DMS153 (cell line): ENCODE data around the gene DBNDD2.
A peak's percentile ranks its signal among the peaks of the same experiment; 100 is the strongest.

ENCODE experiments used
- DNase-seq: peaks from one replicate; lab custom pipeline; 2025; lab: John Stamatoyannopoulos, UW

DBNDD2 gene

GRCh38 chr20:45415822-45416637, 7.9 kb downstream of the DBNDD2 start, which contains the start of gene PIGT:
Gene PIGT, plus strand, starts transcription at chr20:45416141. Its CDS starts 16 bp downstream, at chr20:45416157.
- peak; percentile 84 for DNase-seq

DNA sequence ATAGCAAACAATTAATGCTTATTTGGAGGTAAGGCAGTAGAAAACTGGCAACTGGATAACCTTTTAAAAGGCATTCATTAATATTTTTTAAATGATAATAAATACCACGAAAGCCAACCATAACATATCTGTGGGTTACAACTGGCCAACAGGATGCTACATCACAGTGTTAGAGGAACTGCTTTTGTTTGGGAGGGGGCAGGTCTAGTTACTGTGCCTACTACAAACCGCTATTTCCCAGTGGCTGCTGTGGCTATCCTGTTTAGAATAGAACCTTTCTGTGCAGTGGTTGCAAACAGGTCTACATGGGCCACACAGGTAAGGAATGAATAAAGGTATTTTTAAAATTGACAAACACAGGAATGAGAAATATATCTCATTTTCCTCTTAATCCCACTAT, 8.8 kb downstream of the DBNDD2 start:
- DNase-seq: no peak

DNA sequence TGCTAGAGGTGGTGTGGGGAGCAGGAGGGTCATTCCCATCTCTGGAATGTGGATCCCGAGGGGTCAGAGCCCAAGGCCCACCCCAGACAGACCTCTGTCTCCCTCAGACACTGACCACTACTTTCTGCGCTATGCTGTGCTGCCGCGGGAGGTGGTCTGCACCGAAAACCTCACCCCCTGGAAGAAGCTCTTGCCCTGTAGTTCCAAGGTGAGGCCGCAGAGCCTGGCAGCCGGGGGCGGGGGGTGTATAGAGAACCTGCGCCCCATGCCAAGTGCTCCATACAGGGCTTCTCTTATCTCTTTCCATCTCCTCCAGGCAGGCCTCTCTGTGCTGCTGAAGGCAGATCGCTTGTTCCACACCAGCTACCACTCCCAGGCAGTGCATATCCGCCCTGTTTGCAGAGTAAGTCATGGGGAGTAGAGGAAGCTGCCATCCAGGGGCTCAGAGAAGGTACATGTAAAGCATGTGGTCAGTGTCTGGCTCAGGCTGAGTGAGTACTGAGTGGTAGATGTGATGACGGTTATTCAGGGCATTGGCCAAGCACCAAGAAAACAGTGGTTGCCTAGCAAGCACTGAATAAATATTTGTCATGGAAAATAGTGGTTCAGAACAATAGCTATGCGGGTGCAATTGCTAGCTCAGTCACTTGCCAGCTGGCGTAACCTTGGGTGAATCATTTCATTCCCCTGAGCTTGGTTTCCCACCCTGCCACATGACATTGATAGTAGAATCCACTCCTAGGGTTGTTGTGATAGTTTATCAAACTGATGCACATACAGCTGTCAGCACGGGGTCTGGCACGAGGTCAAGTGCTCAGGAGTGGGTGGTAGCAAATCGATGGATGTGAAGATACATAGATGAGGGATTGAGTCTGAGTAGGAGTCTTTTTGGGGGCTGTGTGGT, 11.4 kb downstream of the DBNDD2 start:
- peak; percentile 99 for DNase-seq

- no peak for DNase-seq
These were observed 12.0 kb downstream of the DBNDD2 start for GRCh38 chr20:45420125-45420524.

DNA sequence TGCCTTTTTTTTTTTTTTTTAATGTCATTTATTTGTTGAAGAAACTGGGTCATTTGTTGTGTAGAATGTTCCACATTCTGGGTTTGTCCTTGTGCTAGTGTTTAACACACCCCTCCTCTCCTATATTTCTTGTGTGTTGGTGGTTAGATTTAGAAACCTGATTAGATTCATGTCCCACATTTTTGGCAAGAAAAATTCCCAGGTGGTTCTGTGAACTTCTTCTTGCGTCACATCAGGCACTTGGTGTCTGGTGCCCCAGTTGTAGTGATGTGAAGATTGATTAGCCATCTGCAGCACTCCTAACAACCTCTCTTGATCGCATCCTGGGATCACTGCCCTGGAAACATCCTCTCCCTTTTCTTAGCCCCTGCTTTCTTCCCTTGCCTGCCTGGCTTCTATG, 15.6 kb downstream of the DBNDD2 start:
- no peak for DNase-seq

DNA sequence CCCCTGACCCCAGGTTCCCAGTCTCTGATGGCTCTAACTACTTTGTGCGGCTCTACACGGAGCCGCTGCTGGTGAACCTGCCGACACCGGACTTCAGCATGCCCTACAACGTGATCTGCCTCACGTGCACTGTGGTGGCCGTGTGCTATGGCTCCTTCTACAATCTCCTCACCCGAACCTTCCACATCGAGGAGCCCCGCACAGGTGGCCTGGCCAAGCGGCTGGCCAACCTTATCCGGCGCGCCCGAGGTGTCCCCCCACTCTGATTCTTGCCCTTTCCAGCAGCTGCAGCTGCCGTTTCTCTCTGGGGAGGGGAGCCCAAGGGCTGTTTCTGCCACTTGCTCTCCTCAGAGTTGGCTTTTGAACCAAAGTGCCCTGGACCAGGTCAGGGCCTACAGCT, 17.5 kb downstream of the DBNDD2 start:
- DNase-seq: no peak

- DNase-seq: no peak
These were observed 18.4 kb downstream of the DBNDD2 start for GRCh38 chr20:45426320-45427016.

GRCh38 chr20:45427236-45428149, 19.4 kb downstream of the DBNDD2 start:
- DNase-seq: no peak

- DNase-seq: no peak
These were observed 21.5 kb downstream of the DBNDD2 start for GRCh38 chr20:45429618-45430017.

DNA sequence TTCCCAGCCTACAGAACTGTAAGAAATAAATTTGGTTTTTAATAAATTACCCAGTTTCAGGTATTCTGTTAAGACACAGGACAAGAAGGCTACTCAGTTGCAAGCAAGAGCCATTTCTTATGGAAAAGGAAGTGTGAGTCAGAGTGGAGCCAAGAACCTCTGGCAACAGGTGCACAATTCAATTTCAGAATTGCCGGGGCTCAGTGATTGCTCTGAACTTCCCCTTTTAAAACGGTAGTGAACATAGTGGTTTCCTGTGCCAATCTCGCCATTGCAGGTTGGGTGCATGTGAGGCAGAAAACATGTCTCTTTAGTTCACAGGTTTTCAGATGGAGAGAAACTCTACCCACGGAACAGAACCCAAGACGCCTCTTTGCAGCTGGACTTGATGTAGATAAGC, 24.2 kb downstream of the DBNDD2 start:
- DNase-seq: no peak

DNA sequence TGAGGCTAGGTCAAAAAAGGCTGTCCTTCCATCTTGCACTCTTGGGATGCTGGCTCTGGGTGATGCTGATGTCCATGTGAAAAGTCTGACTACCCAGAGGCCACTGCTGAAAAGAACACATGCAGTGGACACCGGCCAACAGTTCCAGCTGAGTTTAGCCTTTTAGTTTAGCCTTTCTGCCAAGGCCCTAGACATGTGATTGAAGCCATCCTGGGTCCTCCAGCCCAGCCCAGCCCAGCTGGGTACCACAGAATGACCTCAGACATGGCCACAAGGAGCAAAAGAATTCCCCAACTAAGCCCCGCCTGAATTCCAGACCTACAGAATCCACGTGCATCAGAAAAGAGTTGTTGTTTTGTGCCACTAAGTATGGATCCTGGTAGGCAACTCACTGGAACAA, 25.2 kb downstream of the DBNDD2 start:
- no peak for DNase-seq

GRCh38 chr20:45433976-45434375, 25.9 kb downstream of the DBNDD2 start:
- no peak for DNase-seq

DNA sequence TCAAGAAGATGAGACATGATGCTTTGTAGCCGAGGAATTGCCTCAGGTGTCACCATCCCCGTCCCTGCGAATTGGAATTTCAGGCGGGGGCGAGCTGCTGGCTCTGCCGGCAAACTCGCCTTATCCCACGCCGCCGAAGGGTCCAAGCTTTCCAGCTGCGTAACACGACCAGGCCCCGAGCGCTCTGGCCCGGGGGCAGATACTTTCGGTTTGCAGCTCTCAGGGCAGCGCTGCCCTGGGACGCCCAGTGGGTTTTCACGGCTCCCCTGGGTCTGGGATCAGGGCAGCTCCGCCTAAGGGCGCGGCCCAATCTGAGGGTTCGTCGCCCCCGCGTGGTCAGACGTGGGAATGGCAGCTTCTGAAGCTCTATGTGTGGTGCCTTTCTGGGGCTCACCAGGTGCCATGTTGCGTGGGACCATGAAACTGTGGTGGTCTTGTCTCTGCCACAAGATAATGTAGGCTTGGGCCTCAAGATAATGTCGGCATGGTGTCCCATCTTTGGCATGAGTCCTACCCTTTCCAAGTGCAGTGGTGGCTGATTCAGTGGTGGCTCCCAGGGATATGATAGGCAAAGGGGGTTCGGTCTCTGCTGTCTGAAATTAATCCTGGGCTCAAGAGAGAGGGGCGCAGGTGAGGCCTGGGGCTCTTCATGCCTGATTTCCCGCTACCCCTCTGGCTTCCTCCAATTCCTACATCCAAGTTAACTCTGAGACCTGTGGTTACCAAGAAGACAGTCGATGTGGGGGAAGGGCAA, 28.8 kb downstream of the DBNDD2 start:
- peak; percentile 73 for DNase-seq

DNA sequence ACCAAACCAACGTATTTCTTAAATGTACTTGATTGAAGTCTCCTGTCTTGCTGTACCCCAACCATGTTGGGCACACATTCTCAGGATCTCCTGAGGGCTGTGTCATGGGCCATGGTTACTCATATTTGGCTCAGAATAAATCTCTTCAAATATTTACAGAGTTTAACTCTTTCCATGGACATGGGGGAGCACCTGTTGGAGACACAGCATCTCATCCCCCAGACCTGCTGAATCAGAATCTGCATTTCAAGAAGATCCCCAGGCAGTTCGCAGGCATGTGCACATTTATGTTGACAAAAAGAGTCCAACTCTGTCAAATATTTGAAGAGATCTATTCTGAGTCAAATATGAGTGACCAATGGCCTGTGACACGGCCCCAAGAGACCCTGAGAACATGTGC, 32.3 kb downstream of the DBNDD2 start:
- no peak for DNase-seq

DNA sequence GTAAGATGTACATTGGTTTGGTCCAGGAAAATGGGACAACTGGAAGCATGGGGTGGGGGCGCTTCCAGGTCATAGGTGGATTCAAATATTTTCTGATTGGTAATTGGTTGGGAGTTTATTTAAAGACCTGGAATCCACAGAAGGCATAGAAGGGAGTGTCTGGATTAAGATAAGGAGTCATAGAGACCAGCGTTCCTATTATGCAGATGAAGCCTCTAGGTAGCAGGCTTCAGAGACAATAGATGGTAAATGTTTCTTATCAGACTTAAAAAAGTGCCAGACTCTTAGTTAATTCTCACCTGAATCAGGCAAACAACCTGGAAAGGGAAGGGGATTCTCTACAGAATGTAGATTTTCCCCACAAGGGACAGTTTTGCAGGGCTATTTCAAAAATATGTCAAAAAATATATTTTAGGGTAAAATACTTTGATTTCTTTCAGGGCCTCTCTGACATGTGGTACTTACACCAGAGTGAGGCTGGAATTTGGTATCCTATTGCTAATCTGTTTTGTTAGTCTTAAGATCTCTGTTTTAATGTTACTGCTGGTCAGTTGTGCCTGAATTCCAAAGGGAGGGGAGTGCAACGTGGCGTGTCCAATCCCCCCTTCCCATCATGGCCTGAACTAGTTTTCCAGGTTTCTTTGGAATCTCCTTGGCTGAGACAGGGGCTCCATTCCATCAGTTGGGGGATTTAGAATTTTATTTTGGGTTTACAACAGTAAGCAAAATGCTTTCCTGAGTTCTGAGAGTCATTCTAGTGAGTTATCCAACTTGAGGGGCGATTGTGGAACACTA, 33.0 kb downstream of the DBNDD2 start:
- DNase-seq: no peak

GRCh38 chr20:45441746-45442145, 33.7 kb downstream of the DBNDD2 start:
- no peak for DNase-seq

GRCh38 chr20:45444050-45444449, 36.0 kb downstream of the DBNDD2 start:
- no peak for DNase-seq

DNA sequence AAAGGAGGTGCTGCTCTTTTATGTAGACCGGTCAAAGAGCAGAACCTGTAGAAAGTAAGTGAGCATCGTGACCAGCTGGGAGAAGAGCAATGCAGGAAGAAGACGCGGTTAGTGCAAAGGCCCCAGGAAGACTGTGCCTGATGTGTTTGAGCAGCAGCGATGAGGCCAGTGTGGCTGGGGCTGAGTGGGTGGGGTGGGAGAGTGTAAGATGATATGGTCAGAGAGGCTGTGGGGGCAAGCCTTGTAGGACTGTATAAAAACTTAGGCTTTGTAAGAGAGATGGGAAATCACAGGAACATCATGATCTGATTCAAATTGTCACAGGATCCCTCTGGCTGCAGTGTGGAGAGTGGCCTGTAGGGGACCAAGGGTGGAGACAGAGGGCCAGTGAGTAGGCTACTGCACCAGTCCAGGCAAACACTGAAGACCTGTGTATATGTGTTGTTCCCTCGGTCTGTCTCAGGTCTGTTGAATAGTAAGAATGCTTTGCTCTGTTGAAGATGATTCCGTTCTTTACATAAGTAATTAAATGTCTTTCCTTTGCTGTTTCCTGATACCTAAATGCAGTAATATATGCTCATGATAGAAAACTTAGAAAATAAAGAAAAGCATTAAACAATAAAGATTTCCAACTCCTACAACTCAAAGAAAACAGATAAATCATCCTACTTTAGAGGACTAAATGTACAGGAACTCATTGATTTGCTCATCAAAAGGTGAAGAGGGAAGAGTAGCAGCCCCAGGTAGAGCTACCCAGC, 37.9 kb downstream of the DBNDD2 start:
- DNase-seq: no peak

DNA sequence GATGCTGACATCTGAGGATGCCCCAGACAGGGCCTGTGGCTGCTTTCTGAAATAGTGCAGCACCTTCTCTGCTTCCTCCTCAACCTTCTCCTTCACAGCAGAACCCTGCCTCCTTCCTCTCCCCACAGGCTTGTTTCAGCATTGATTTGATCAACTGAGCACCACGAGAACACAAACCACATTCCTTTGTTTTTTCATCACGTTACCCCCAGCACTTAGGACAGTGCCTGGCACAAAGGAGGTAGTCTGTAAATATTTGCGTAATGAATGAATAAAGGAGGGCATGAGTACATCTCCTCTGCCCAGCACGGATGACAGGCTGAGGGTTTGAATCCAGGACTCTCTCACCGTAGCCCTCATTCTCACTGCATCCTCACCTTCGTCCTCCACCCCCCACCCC, 40.2 kb downstream of the DBNDD2 start:
- DNase-seq: peak; percentile 22
